HS-5 (cell line): ENCODE measurements around the gene MARK4.
"Not testable (repeated sequence)": the region's sequence is repeated elsewhere in the genome, so short reads cannot be mapped to it uniquely, and the experiment has no call there.

Experiments used
- DNase-seq: peaks from one replicate; pipeline ENCODE4 v3.0.0-alpha.2; 2012; ENCODE audit warnings: low read depth

Gene MARK4

GRCh38 chr19:45250832-45251451, at the start of gene MARK4:
Gene MARK4 (plus strand): TSS chr19:45251271. CDS start chr19:45251589, 318 bp downstream.
- DNase-seq = no peak

GRCh38 chr19:45202637-45203036, 48.4 kb upstream of the MARK4 start:
- DNase-seq = no peak

GRCh38 chr19:45205810-45206209, 45.3 kb upstream of the MARK4 start:
- DNase-seq = no peak

GRCh38 chr19:45206328-45206727, 44.7 kb upstream of the MARK4 start:
- DNase-seq = no peak

- DNase-seq = no peak
Observed at GRCh38 chr19:45211751-45212381, 39.2 kb upstream of the MARK4 start.

GRCh38 chr19:45213031-45213430, 38.0 kb upstream of the MARK4 start:
- no peak for DNase-seq

GRCh38 chr19:45215391-45216191, 35.5 kb upstream of the MARK4 start:
- no peak for DNase-seq

GRCh38 chr19:45216667-45217066, 34.4 kb upstream of the MARK4 start:
- no peak for DNase-seq

GRCh38 chr19:45217193-45217956, 33.7 kb upstream of the MARK4 start:
- no peak for DNase-seq

GRCh38 chr19:45217957-45218334, 33.1 kb upstream of the MARK4 start:
- no peak for DNase-seq

- no peak for DNase-seq
Observed at GRCh38 chr19:45218426-45218825, 32.6 kb upstream of the MARK4 start.

- no peak for DNase-seq
Observed at GRCh38 chr19:45218911-45219743, 31.9 kb upstream of the MARK4 start.

- no peak for DNase-seq
Observed at GRCh38 chr19:45222724-45223123, 28.3 kb upstream of the MARK4 start.

- no peak for DNase-seq
Observed at GRCh38 chr19:45223879-45224278, 27.2 kb upstream of the MARK4 start.

- DNase-seq = no peak
Observed at GRCh38 chr19:45224645-45225044, 26.4 kb upstream of the MARK4 start.

- DNase-seq = not testable (repeated sequence)
Observed at GRCh38 chr19:45229056-45229455, 22.0 kb upstream of the MARK4 start.

- DNase-seq = no peak
Observed at GRCh38 chr19:45231891-45232290, 19.2 kb upstream of the MARK4 start.

- DNase-seq = no peak
Observed at GRCh38 chr19:45234089-45234869, 16.8 kb upstream of the MARK4 start.

GRCh38 chr19:45235485-45235884, 15.6 kb upstream of the MARK4 start:
- DNase-seq = no peak

- no peak for DNase-seq
Observed at GRCh38 chr19:45238556-45238955, 12.5 kb upstream of the MARK4 start.
